ENCODE measurements around the gene SPRR2G. TPM values are rescaled to one million over a fixed set of nuclear protein-coding genes. Genes with fewer than 3 reads are reported as not detected.
"Not testable (repeated sequence)": the region's sequence is repeated elsewhere in the genome, so short reads cannot be mapped to it uniquely, and the experiment has no call there.

SPRR2G gene
- not detected for total RNA-seq

- DNase-seq (no peak), ATAC-seq (no peak)
- Mint-ChIP-seq H3K27ac (no peak within 1 kb of the TSS), H3K4me1 (ENCODE audit: low read depth) (no peaks in the 10 kb centered on the region), H3K36me3 (ENCODE audit: low read depth) (no peaks in the 10 kb centered on the region), H3K9me3 (ENCODE audit: insufficient read depth) (no peaks in the 10 kb centered on the region), H3K27me3 (ENCODE audit: low read depth) (peaks cover 16% of the 10 kb centered on the region), H3K4me3 (no peak within 1 kb of the TSS)
- ChIA-PET CTCF (interaction anchor here (1.2 kb wide), 1 partner anchor 79 kb away, joined by 3 read pairs; no protein-coding TSS in a partner anchor), POLR2A (no interaction called here)
Observed at GRCh38 chr1:153150846-153151245, at the start of gene SPRR2G. Gene SPRR2G (minus strand): TSS chr1:153150890. CDS start chr1:153150110, 780 bp downstream.

GRCh38 chr1:153195216-153195615, 44.5 kb upstream of the SPRR2G start:
- Mint-ChIP-seq H3K4me3 (no peak overlapping the region), H3K9me3 (ENCODE audit: insufficient read depth) (no peaks in the 10 kb centered on the region), H3K36me3 (ENCODE audit: low read depth) (no peaks in the 10 kb centered on the region), H3K4me1 (ENCODE audit: low read depth) (no peaks in the 10 kb centered on the region), H3K27me3 (ENCODE audit: low read depth) (peaks cover 5% of the 10 kb centered on the region), H3K27ac (no peak overlapping the region)
- ChIA-PET CTCF (no interaction called here), POLR2A (no interaction called here)
- DNase-seq (no peak), ATAC-seq (no peak)

GRCh38 chr1:153194331-153195050, 43.8 kb upstream of the SPRR2G start:
- Mint-ChIP-seq H3K36me3 (ENCODE audit: low read depth) (no peaks in the 10 kb centered on the region), H3K27ac (no peak overlapping the region), H3K4me3 (no peak overlapping the region), H3K4me1 (ENCODE audit: low read depth) (no peaks in the 10 kb centered on the region), H3K9me3 (ENCODE audit: insufficient read depth) (no peaks in the 10 kb centered on the region), H3K27me3 (ENCODE audit: low read depth) (peaks cover 6% of the 10 kb centered on the region)
- no peak for DNase-seq
- POLR2A ChIA-PET = no interaction called here
- CTCF ChIA-PET = no interaction called here
- no peak for ATAC-seq

- POLR2A ChIA-PET = no interaction called here
- no peak overlapping the region for H3K4me3 Mint-ChIP-seq
- H3K27ac Mint-ChIP-seq = no peak overlapping the region
- DNase-seq (no peak), ATAC-seq (no peak)
- H3K36me3 Mint-ChIP-seq (ENCODE audit: low read depth) = no peaks in the 10 kb centered on the region
- CTCF ChIA-PET = interaction anchor here (0.8 to 1.3 kb wide), 2 partner anchors 11 to 322 kb away, joined by 4 to 7 read pairs; partner anchors contain the start of gene LELP1
- peaks cover 8% of the 10 kb centered on the region for H3K27me3 Mint-ChIP-seq (ENCODE audit: low read depth)
- no peaks in the 10 kb centered on the region for H3K9me3 Mint-ChIP-seq (ENCODE audit: insufficient read depth)
- H3K4me1 Mint-ChIP-seq (ENCODE audit: low read depth) = no peaks in the 10 kb centered on the region
Observed at GRCh38 chr1:153192697-153193096, 42.0 kb upstream of the SPRR2G start.

- no peaks in the 10 kb centered on the region for H3K9me3 Mint-ChIP-seq (ENCODE audit: insufficient read depth)
- no peaks in the 10 kb centered on the region for H3K36me3 Mint-ChIP-seq (ENCODE audit: low read depth)
- no peak overlapping the region for H3K4me3 Mint-ChIP-seq
- H3K4me1 Mint-ChIP-seq (ENCODE audit: low read depth) = no peaks in the 10 kb centered on the region
- CTCF ChIA-PET = no interaction called here
- no peak overlapping the region for H3K27ac Mint-ChIP-seq
- ATAC-seq (no peak), DNase-seq (no peak)
- POLR2A ChIA-PET = no interaction called here
- peaks cover 16% of the 10 kb centered on the region for H3K27me3 Mint-ChIP-seq (ENCODE audit: low read depth)
Observed at GRCh38 chr1:153190373-153190772, 39.7 kb upstream of the SPRR2G start.

GRCh38 chr1:153188301-153188700, 37.6 kb upstream of the SPRR2G start:
- H3K4me3 Mint-ChIP-seq; H3K36me3 Mint-ChIP-seq (ENCODE audit: low read depth); H3K27ac Mint-ChIP-seq; H3K4me1 Mint-ChIP-seq (ENCODE audit: low read depth); H3K9me3 Mint-ChIP-seq (ENCODE audit: insufficient read depth); DNase-seq; POLR2A ChIA-PET; CTCF ChIA-PET; ATAC-seq: not testable (repeated sequence)
- peaks cover 13% of the 10 kb centered on the region for H3K27me3 Mint-ChIP-seq (ENCODE audit: low read depth)

- peaks cover 12% of the 10 kb centered on the region for H3K27me3 Mint-ChIP-seq (ENCODE audit: low read depth)
- POLR2A ChIA-PET = no interaction called here
- CTCF ChIA-PET = no interaction called here
- H3K9me3 Mint-ChIP-seq (ENCODE audit: insufficient read depth) = no peaks in the 10 kb centered on the region
- H3K4me1 Mint-ChIP-seq (ENCODE audit: low read depth) = no peaks in the 10 kb centered on the region
- no peaks in the 10 kb centered on the region for H3K36me3 Mint-ChIP-seq (ENCODE audit: low read depth)
- DNase-seq (no peak), ATAC-seq (no peak)
- H3K4me3 Mint-ChIP-seq = no peak overlapping the region
- no peak overlapping the region for H3K27ac Mint-ChIP-seq
Observed at GRCh38 chr1:153180556-153180955, 29.9 kb upstream of the SPRR2G start.

- Mint-ChIP-seq H3K4me1 (ENCODE audit: low read depth) (no peaks in the 10 kb centered on the region), H3K27ac (no peak overlapping the region), H3K9me3 (ENCODE audit: insufficient read depth) (no peaks in the 10 kb centered on the region), H3K4me3 (no peak overlapping the region), H3K27me3 (ENCODE audit: low read depth) (peaks cover 16% of the 10 kb centered on the region), H3K36me3 (ENCODE audit: low read depth) (no peaks in the 10 kb centered on the region)
- no peak for ATAC-seq
- POLR2A ChIA-PET = no interaction called here
- no peak for DNase-seq
- CTCF ChIA-PET = no interaction called here
Observed at GRCh38 chr1:153178922-153179321, 28.2 kb upstream of the SPRR2G start.

- H3K27me3 Mint-ChIP-seq (ENCODE audit: low read depth) = peaks cover 17% of the 10 kb centered on the region
- POLR2A ChIA-PET = no interaction called here
- H3K36me3 Mint-ChIP-seq (ENCODE audit: low read depth) = no peaks in the 10 kb centered on the region
- no peaks in the 10 kb centered on the region for H3K9me3 Mint-ChIP-seq (ENCODE audit: insufficient read depth)
- no peak for ATAC-seq
- DNase-seq = no peak
- CTCF ChIA-PET = no interaction called here
- H3K4me1 Mint-ChIP-seq (ENCODE audit: low read depth) = no peaks in the 10 kb centered on the region
- no peak overlapping the region for H3K27ac Mint-ChIP-seq
- no peak overlapping the region for H3K4me3 Mint-ChIP-seq
Observed at GRCh38 chr1:153174624-153175023, 23.9 kb upstream of the SPRR2G start.

- H3K4me1 Mint-ChIP-seq (ENCODE audit: low read depth) = no peaks in the 10 kb centered on the region
- H3K9me3 Mint-ChIP-seq (ENCODE audit: insufficient read depth) = no peaks in the 10 kb centered on the region
- DNase-seq = no peak
- H3K27me3 Mint-ChIP-seq (ENCODE audit: low read depth) = peaks cover 12% of the 10 kb centered on the region
- no peak overlapping the region for H3K4me3 Mint-ChIP-seq
- no peak overlapping the region for H3K27ac Mint-ChIP-seq
- POLR2A ChIA-PET = no interaction called here
- ATAC-seq = no peak
- CTCF ChIA-PET = no interaction called here
- H3K36me3 Mint-ChIP-seq (ENCODE audit: low read depth) = no peaks in the 10 kb centered on the region
Observed at GRCh38 chr1:153168686-153169085, 18.0 kb upstream of the SPRR2G start.

- no peak for ATAC-seq
- Mint-ChIP-seq H3K4me3 (no peak overlapping the region), H3K36me3 (ENCODE audit: low read depth) (no peaks in the 10 kb centered on the region), H3K27ac (no peak overlapping the region), H3K27me3 (ENCODE audit: low read depth) (peaks cover 9% of the 10 kb centered on the region), H3K4me1 (ENCODE audit: low read depth) (no peaks in the 10 kb centered on the region), H3K9me3 (ENCODE audit: insufficient read depth) (peaks cover 6% of the 10 kb centered on the region)
- no peak for DNase-seq
- ChIA-PET CTCF (no interaction called here), POLR2A (no interaction called here)
Observed at GRCh38 chr1:153155541-153155940, 4.9 kb upstream of the SPRR2G start.

- H3K9me3 Mint-ChIP-seq (ENCODE audit: insufficient read depth) = no peaks in the 10 kb centered on the region
- no peak overlapping the region for H3K4me3 Mint-ChIP-seq
- no peaks in the 10 kb centered on the region for H3K4me1 Mint-ChIP-seq (ENCODE audit: low read depth)
- ATAC-seq = no peak
- DNase-seq = no peak
- CTCF ChIA-PET = no interaction called here
- POLR2A ChIA-PET = no interaction called here
- no peak overlapping the region for H3K27ac Mint-ChIP-seq
- H3K27me3 Mint-ChIP-seq (ENCODE audit: low read depth) = peaks cover 14% of the 10 kb centered on the region
- H3K36me3 Mint-ChIP-seq (ENCODE audit: low read depth) = no peaks in the 10 kb centered on the region
Observed at GRCh38 chr1:153152481-153152880, 1.8 kb upstream of the SPRR2G start.

GRCh38 chr1:153141377-153141776, 9.3 kb downstream of the SPRR2G start:
- POLR2A ChIA-PET = no interaction called here
- CTCF ChIA-PET = no interaction called here
- H3K9me3 Mint-ChIP-seq (ENCODE audit: insufficient read depth) = no peaks in the 10 kb centered on the region
- no peak overlapping the region for H3K27ac Mint-ChIP-seq
- DNase-seq = no peak
- no peak overlapping the region for H3K4me3 Mint-ChIP-seq
- H3K4me1 Mint-ChIP-seq (ENCODE audit: low read depth) = no peaks in the 10 kb centered on the region
- no peak for ATAC-seq
- H3K27me3 Mint-ChIP-seq (ENCODE audit: low read depth) = peaks cover 19% of the 10 kb centered on the region
- H3K36me3 Mint-ChIP-seq (ENCODE audit: low read depth) = no peaks in the 10 kb centered on the region
